ENCODE measurements around the gene ANKS1B. TPM values are rescaled to one million over a fixed set of nuclear protein-coding genes. Genes with fewer than 3 reads are reported as not detected.

ANKS1B gene
- total RNA-seq, 4 donors from 2014 or later: 16.6 to 62.6 (median 40.2) TPM

- intact Hi-C loops (cut with DNase I; ENCODE audit: low total_unique reads): no loop called here
- DNase-seq: no peak
- H3K4me3 ChIP-seq: no peak overlapping the region
- no peaks in the 10 kb centered on the region for H3K36me3 ChIP-seq
- TF ChIP-seq CTCF (IDR thresholded peaks at IDR 0.05): no peak
- no peak for TF ChIP-seq POLR2A (IDR thresholded peaks at IDR 0.05)
- no peak overlapping the region for H3K27ac ChIP-seq
- no peaks in the 10 kb centered on the region for H3K4me1 ChIP-seq
- no peaks in the 10 kb centered on the region for H3K9me3 ChIP-seq
- H3K27me3 ChIP-seq: no peaks in the 10 kb centered on the region
Measured at GRCh38 chr12:99389751-99390150, 595.0 kb downstream of the ANKS1B start.

GRCh38 chr12:99388671-99389195 lies 596.0 kb downstream of the ANKS1B start:
- TF ChIP-seq POLR2A (IDR thresholded peaks at IDR 0.05) (no peak), CTCF (IDR thresholded peaks at IDR 0.05) (no peak)
- Histone ChIP-seq H3K4me3 (no peak overlapping the region), H3K36me3 (no peaks in the 10 kb centered on the region), H3K27ac (no peak overlapping the region), H3K4me1 (no peaks in the 10 kb centered on the region), H3K9me3 (no peaks in the 10 kb centered on the region), H3K27me3 (no peaks in the 10 kb centered on the region)
- intact Hi-C loops (cut with DNase I; ENCODE audit: low total_unique reads): no loop called here
- no peak for DNase-seq

- H3K27ac ChIP-seq: no peak overlapping the region
- no peaks in the 10 kb centered on the region for H3K9me3 ChIP-seq
- no peaks in the 10 kb centered on the region for H3K4me1 ChIP-seq
- DNase-seq: no peak
- no peak for TF ChIP-seq CTCF (IDR thresholded peaks at IDR 0.05)
- TF ChIP-seq POLR2A (IDR thresholded peaks at IDR 0.05): no peak
- no peaks in the 10 kb centered on the region for H3K27me3 ChIP-seq
- intact Hi-C loops (cut with DNase I; ENCODE audit: low total_unique reads): no loop called here
- no peaks in the 10 kb centered on the region for H3K36me3 ChIP-seq
- no peak overlapping the region for H3K4me3 ChIP-seq
Measured at GRCh38 chr12:99387661-99388060, 597.1 kb downstream of the ANKS1B start.

GRCh38 chr12:99386907-99387306 lies 597.8 kb downstream of the ANKS1B start:
- Histone ChIP-seq H3K27me3 (no peaks in the 10 kb centered on the region), H3K27ac (no peak overlapping the region), H3K4me3 (no peak overlapping the region), H3K9me3 (no peaks in the 10 kb centered on the region), H3K36me3 (no peaks in the 10 kb centered on the region), H3K4me1 (no peaks in the 10 kb centered on the region)
- TF ChIP-seq CTCF (IDR thresholded peaks at IDR 0.05): no peak
- no peak for TF ChIP-seq POLR2A (IDR thresholded peaks at IDR 0.05)
- intact Hi-C loops (cut with DNase I; ENCODE audit: low total_unique reads): no loop called here
- no peak for DNase-seq

GRCh38 chr12:99383258-99383657 lies 601.5 kb downstream of the ANKS1B start:
- Histone ChIP-seq H3K9me3 (no peaks in the 10 kb centered on the region), H3K36me3 (no peaks in the 10 kb centered on the region), H3K4me1 (no peaks in the 10 kb centered on the region), H3K27ac (no peak overlapping the region), H3K4me3 (no peak overlapping the region), H3K27me3 (no peaks in the 10 kb centered on the region)
- intact Hi-C loops (cut with DNase I; ENCODE audit: low total_unique reads): no loop called here
- TF ChIP-seq POLR2A (IDR thresholded peaks at IDR 0.05): no peak
- no peak for TF ChIP-seq CTCF (IDR thresholded peaks at IDR 0.05)
- DNase-seq: no peak
